NCI-H1105 treated with DMSO at 0.1 percent for 48 hours (cell line): ENCODE results near the gene RASL10B.
A peak's percentile ranks its signal among the peaks of the same experiment; 100 is the strongest.

ENCODE experiments used
- DNase-seq: peaks from one replicate; lab custom pipeline; 2025; lab: John Stamatoyannopoulos, UW

The RASL10B gene

DNA sequence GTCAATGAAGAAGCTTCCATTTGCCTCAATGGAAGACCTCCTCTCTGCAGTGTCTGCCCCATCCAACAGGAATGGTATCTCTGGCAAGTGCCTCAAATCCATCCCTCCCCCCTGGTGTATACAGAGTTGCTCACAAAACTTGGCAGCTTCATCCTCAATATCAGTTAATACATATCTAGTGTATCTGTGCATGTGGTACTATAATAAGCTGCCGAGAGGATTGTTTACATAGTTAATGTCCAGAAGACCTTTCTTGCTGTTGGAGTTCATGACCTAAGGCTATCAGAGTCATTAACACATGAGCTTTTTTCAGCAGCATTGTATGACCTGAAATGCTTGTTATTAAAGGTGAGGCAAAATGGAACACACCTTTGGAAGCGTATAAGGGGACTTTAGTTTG lies 14.0 kb upstream of the RASL10B start:
- DNase-seq: no peak

DNA sequence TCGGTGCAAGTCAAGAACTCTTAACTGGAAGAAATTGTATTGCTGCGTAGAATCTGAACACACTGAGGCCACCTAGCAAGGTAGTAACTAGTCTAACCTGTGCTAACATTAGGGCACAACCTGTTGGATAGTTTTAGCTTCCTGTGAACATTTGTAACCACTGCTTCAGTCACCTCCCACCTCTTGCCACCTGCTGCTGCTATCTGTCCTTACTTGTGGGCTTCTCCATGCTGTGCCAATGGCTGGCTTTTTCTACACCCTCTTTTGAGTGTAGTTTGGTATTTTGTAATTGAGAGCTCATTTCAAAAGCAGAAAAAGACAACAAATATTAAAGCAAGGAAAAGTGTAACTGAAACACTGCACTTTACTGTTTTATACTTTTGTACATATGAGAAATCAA lies 7.7 kb upstream of the RASL10B start:
- no peak for DNase-seq

GRCh38 chr17:35725058-35725457 lies 6.4 kb upstream of the RASL10B start:
- DNase-seq: no peak

GRCh38 chr17:35725802-35726126 lies 5.7 kb upstream of the RASL10B start:
- DNase-seq: no peak

- DNase-seq: no peak
These were observed 5.1 kb upstream of the RASL10B start for GRCh38 chr17:35726127-35726952.

DNA sequence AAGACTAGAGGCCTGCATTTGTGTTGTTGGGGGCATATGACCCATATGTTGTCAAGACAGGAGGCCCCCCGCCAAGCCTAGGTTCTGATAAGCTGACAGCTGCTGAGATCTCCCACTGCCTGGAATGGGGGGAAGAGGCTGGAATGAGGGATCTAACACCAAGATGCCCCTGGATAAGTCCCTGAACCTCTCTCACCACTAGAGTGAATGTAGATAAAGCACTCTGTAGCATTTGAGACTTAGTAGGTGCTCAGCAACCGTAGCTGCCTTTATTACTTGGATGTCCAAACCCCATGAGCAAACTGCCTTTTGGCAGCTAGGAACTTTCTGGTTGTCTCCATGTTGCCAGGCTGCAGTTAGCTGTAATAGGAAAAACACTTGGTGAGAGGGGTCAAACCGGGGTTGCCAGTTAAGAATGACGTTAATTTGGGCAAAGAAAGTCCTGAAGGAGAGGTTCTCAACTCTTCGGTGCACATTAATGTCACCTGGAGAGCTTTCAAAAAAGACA lies 4.4 kb upstream of the RASL10B start:
- DNase-seq: no peak

DNA sequence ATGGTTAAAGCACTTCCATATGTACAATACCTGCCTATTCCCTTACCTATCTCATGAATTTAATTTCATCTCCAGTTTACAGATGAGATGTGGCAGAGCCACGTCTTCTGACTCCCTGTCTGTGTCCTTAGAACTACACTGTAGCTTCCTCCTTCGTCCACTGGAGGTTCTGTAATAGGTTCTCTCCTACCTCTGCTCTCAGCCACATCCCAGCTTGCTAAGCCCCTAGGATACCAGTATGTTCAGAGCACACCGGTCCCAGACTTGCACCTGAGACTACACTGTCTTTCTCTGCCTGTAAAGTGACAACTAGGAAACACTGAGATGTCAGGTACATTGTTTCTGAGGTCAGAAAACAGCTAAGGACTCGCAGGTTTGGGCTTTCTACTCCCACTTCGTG lies 3.8 kb upstream of the RASL10B start:
- no peak for DNase-seq

DNA sequence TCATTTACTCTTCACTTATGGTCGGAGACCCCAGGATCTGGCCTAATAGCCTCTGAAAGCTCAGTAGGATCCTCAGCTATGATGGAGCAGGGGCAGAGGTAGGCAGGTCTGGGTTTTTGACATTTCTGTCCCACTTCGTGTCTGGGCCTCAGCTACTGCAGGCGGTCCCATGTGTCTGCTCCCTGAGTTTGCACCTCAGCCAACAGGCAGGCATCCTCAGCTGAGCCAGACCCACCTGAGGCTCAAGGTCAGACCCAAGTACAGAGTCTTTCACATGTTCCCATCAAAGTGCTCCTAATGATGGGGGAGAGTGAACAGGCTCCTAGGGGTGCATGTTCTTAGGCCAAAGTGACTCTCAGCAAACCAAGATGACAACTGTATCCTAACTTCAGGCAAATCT lies 2.9 kb upstream of the RASL10B start:
- no peak for DNase-seq

GRCh38 chr17:35729405-35729833 lies 2.0 kb upstream of the RASL10B start:
- no peak for DNase-seq

DNA sequence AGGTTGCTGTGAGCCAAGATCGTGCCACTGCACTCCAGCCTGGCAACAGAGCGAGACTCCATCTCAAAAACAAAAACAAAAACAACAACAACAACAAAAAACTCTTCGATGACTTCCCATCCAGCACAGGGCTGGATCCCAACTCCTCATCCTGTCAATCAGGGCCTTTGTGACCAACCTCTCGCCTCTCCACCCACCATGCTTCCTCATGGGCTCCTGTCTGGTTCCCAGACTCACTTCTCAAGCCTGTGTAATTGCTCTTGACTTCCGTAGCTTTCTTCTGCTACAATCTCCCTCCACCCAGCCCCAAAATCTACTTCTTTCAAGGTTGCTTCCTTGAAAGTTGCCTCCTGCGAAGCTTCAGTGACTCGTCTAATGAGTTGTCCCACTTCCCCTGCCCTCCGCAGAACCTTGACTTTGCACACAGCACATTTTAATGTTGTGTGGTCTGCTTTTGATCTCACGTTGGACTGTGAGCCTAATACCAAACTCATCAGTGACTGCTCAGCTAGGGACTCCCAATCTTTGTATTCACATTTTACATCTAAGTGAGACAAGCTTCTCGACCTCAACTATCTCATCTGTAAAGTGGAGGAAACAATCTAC lies 936 bp upstream of the RASL10B start:
- DNase-seq: no peak

- DNase-seq: no peak
These were observed 722 bp downstream of the RASL10B start for GRCh38 chr17:35731917-35732805.

GRCh38 chr17:35732806-35733136 lies 1.3 kb downstream of the RASL10B start:
- DNase-seq: no peak

DNA sequence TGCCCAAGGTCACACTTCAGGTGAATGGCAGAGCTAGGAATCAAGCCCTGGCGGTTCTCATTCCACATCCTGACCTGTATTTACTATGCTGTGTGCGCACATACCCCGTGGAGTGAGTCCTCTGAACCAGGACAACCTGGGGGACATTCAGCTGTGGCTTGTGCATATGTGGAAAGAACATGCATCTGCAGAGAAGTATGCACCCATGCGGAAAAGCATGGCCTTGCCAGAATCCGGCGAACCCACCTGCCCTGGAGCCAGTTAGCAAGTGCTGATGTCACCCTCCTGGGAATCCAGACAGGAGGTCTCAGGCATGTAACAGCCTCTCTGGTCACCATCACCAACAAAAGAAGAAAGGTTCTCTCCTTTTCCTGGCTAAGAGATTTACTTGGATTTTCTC lies 1.9 kb downstream of the RASL10B start:
- DNase-seq: no peak

DNA sequence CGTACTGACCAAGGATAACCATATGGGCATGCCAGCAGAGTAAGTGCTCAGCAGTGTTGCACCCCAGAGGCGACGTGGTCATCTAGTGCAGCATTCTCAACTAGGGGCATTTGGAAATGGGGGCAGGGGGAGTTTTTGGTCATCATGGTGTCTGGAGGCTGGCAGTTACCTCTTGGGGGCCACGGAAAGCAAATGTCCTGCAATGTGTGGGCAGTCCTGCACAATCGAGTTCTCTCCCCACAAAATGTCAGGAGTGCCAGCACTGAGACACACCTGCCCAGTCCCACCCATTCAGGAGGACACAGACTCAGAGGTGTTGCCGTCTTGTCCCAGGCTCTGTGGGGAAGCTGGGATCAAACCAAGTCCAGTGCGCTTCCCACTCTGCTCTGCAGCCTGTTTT lies 3.0 kb downstream of the RASL10B start:
- DNase-seq: no peak

DNA sequence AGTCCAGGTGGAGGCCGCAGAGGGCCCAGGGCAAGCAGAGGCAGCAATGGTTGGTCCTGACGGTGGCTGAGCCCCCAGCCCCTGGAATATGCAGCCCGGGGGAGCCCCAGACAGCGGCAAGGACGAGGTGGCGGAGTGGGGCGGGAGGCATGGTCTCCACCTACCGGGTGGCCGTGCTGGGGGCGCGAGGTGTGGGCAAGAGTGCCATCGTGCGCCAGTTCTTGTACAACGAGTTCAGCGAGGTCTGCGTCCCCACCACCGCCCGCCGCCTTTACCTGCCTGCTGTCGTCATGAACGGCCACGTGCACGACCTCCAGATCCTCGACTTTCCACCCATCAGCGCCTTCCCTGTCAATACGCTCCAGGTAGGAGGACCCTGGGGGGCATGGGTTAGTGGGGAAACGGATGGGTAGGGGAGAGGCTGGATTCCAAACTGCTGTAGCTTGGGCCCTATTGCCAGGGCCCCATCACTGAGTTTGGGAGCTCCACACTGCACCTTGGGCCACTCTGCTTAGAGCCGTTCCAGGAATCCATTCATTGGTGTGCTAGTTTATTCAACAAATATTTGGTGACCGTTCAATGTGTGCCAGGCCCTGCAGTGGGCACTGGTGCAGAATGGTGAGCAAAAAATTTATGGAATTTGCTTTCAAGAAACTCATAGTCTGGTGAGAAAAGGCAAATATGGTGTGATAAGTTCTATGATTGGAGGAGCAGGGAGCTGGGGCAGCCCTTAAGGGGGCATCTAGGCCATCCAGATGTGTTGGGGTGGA lies 3.8 kb downstream of the RASL10B start:
- DNase-seq: no peak

DNA sequence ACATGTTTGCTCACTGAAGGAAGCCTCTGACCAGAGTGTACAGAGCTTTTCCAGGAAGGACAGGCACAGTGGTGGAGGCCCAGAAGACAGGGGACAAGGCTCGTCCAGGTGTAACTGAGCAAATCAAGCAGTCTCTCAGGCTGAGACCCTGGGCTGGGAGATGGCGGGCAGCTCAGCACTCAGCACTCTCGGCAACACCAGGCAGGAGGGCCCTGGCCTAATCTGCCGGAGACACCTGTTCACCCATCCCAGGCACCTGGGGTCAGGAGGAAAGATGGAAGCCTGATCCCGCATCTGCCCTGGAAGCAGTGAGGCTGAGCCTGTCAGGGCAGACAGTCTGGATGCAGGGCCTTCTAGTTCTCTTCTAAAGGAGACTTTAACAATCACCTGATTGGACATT lies 4.8 kb downstream of the RASL10B start:
- DNase-seq: no peak

DNA sequence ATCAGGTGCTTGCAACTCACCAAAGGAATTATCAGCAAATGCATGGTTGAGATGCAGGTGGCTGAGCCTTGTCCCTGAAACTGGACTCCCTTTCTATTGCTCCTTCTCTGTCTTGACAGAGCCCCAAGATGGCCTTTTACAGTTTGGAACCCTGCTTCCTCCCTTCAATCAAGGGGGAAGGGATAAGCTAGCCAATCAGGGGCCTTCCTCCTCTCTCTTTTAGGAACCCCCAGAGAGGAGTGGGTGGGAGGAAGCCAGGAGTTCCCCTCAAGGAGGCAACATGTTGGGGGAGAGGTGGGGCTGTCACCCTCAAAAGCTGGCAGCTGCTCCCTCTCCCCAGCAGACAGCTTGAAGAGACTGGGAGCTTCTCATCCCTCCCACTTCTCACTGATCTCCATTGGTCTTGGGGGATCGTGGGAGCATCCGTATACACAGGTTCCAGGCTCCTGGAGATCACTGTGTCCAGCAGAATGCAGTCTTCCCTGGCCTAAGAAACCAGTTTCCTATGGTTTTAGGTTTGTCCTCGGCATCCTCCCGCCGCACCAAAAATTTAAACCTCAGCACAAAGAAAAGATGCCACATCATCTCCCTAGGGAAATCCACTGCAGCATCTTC lies 7.2 kb downstream of the RASL10B start:
- DNase-seq: no peak

GRCh38 chr17:35740216-35740615 lies 8.8 kb downstream of the RASL10B start:
- no peak for DNase-seq

DNA sequence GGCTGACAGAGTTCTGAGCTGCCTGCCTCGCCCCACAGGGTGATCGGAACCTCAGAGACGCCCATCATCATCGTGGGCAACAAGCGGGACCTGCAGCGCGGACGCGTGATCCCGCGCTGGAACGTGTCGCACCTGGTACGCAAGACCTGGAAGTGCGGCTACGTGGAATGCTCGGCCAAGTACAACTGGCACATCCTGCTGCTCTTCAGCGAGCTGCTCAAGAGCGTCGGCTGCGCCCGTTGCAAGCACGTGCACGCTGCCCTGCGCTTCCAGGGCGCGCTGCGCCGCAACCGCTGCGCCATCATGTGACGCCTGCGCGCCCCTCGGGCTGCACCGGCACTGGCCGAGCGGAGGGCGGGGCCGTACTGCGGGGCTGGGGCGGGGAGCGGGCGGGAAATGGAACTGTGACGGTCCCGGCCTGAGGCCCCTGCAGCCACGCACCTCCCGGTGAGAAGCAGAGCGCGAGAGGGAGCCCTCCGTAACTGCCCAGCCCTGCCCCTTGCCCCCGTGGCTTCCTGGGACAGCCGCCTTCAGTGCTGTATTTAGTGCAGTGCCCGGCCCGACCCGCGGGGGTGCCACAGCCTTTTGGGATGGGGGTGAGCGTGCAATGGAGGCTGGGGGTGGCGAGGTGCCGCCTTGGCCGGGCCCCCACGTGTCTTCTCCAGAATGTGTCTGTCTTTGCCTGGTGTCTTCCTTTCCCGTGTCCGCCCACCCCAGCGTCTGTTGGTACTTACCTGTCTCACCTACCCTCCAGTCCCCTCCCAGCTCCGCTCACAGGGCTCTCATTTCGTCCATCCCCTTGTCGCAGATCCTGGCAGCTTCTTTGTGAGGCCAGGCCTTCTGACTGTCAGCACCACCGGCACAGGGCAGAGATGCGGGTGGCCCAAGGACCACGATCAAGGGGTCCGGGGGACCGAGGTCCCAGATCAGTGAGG lies 9.8 kb downstream of the RASL10B start:
- peak; percentile 16 for DNase-seq

DNA sequence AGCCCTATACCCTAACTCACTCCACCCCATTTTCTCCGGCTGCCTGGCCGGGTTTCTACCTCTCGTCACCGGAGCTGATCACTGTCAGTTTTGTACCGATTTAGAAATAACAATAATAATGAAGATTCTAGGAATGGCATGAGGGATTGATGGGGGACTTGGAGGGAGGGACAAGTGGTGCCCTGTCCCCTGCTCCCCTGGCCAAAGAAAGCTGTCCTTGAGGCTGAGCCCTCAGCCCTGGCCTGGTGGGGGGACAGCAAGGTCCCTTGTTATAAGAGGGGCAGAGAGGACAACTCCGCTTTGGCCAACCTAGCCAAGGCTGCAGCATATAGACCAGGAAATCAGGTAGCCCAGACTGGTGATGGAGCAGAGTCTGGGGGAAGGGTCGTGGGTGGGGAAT lies 11.1 kb downstream of the RASL10B start:
- no peak for DNase-seq
